ENCODE data around the gene ATXN7L1. TPM values are rescaled to one million over a fixed set of nuclear protein-coding genes. Genes with fewer than 3 reads are reported as not detected.
"Not testable (repeated sequence)": the region's sequence is repeated elsewhere in the genome, so short reads cannot be mapped to it uniquely, and the experiment has no call there.

ATXN7L1 gene
- polyA plus RNA-seq, 6 donors from 2014 or later: 9.8 to 18.2 (median 10.8) TPM

DNA sequence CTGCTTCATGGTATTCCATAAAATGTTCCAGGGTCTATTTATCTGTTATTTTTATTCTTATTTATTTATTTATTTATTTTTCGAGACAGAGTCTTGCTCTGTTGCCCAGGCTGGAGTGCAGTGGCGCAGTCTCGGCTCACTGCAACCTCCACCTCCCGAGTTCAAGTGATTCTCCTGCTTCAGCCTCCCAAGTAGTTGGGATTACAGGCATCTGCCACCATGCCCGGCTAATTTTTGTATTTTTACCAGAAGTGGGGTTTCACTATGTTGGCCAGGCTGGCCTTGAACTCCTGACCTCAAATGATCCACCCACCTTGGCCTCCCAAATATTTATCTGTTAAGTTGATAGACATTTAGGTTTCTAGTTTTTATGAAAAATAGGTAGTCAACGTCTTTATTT, 6.8 kb upstream of the ATXN7L1 start:
- ATAC-seq (ENCODE audit: low read depth in 2 of 2); H3K4me1 Mint-ChIP-seq; DNase-seq; H3K9me3 Mint-ChIP-seq; H3K4me3 Mint-ChIP-seq; H3K36me3 Mint-ChIP-seq; H3K27ac Mint-ChIP-seq: not testable (repeated sequence)
- H3K27me3 Mint-ChIP-seq: peaks cover 18 to 32% (median 21%) of the 10 kb centered on the region in 3 donors

DNA sequence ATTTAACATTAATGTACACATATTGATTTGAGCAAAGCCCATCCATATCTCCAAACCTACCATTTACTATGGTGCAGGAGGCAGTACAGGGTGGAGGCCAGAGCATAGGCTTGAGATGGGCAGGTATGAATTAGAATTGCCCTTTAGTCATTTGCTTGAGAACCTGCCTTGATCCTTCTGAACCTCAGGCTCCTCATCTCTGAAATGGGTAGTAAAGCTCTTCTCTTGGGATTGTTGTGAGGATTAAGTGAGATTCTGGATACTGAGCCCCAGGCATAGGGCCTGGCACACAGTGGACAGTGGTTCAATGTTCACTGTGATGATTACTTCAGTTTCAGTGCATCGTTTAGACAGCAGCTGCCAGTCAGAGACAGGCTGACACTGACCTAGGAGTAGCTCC, 5.0 kb upstream of the ATXN7L1 start:
- Mint-ChIP-seq H3K27ac (no peak overlapping the region), H3K4me1 (peaks cover 0 to 11% (median 0%) of the 10 kb centered on the region in 3 donors), H3K4me3 (no peak overlapping the region), H3K27me3 (peaks cover 16 to 28% (median 20%) of the 10 kb centered on the region in 3 donors), H3K36me3 (no peaks in the 10 kb centered on the region), H3K9me3 (peaks cover 0 to 1% (median 0%) of the 10 kb centered on the region in 7 donors)
- DNase-seq (no peak), ATAC-seq (ENCODE audit: low read depth in 2 of 2) (no peak)

DNA sequence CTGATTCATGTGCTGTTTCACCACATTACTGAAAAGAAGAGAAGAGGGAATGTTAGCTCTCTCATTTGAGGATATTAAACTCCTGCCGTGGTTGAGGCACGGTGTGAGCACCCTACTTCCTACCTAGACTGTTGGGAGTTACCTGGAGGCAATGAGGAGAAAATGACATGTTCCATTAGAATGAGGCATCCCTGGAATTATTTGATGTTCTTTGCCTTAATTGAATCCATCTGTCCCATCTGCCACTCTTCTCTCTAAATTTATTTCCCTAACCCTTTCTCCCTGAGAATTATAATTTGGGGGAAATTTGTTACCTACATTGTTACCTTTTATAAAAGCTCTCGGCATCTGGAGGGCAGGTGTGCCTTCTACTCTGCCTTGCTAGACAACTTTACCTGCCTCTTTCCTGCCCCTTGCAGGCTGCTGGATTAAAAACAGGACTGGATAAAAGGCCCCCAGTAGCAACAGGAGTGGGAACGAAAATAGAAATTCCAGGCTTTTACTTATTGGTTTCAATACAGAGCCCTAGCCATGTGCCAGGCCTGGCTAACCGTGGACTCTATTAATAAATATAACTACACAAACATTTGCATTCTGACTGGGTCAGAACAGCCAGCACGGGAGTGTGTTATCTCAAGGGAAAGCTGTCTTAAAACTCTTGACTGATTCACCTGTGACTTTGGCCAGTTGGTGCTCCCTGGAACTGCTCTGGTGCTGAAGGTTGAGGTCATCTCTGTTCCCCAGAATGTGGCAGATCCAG, 4.4 kb upstream of the ATXN7L1 start:
- DNase-seq: no peak
- no peak for ATAC-seq (ENCODE audit: low read depth in 2 of 2)
- Mint-ChIP-seq H3K4me1 (peaks cover 5 to 16% (median 6%) of the 10 kb centered on the region in 3 donors), H3K27me3 (peaks cover 16 to 28% (median 20%) of the 10 kb centered on the region in 3 donors), H3K27ac (no peak overlapping the region), H3K9me3 (peaks cover 0 to 1% (median 0%) of the 10 kb centered on the region in 7 donors), H3K4me3 (no peak overlapping the region), H3K36me3 (no peaks in the 10 kb centered on the region)

DNA sequence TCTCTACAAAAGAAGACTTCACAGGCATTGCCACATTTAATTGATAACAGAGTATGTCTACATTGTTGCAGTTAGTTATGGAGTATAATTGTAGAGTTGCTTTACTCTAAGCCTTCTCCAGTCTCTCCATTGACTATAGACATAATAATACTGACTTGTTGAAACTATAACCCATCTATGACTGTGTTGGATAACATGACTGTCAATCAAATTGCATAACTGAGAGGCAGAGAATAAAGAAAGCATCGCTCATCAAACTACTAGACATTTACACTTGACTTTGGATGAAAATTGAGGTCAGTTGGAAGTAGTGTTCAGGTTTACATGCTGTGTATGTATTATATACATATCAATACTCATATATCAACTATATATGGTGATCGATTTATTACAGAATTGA, 3.4 kb upstream of the ATXN7L1 start:
- no peak for ATAC-seq (ENCODE audit: low read depth in 2 of 2)
- Mint-ChIP-seq H3K36me3 (no peaks in the 10 kb centered on the region), H3K27ac (no peak overlapping the region), H3K27me3 (peaks cover 16 to 26% (median 20%) of the 10 kb centered on the region in 3 donors), H3K4me3 (peak overlapping the region in 1 of 8 donors; percentile 44), H3K4me1 (peaks cover 7 to 19% (median 9%) of the 10 kb centered on the region in 3 donors), H3K9me3 (peaks cover 0 to 1% (median 0%) of the 10 kb centered on the region in 7 donors)
- DNase-seq: no peak

DNA sequence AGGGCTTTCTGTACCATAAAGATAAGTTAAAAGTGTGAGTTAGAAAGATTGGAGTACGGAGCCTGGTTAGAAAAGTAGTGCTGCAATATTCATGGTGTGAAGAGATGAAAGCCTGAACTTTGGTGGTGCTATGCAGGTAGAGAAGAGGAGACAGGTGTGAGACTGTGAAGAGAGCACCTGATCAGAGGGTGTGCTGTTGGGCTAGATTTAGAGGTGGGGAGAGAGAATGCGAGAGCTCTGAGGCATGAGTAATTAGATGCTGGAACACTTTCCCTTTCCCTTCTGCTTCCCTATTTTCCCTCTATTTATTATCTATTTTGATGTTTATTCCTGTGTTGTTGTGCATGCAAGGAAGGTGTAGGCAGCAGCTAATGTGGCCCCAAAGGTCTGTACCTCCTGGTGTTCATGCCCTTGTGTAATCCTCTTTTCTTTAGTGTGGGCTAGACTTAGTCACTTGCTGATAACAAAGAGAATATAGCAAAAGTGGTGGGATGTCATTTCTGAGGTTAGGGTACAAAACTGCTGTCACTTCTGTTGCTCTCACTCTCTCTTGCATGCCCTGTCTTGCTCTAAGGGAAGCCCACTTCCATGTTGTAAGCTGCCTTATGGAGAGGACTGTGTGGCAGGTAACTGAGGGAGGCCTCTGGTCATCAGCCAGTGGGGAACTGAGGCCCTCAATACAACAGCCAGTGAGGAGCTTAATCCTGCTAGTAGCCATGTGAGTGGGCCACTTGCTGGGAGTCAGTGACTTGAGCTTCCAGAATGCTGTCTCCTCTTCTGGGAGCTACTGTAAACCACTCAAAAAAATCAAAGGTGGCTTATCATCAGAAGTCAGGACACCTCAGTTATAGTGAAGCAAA, 2.6 kb upstream of the ATXN7L1 start:
- ATAC-seq (ENCODE audit: low read depth in 2 of 2): no peak
- DNase-seq: no peak
- Mint-ChIP-seq H3K9me3 (peaks cover 0 to 1% (median 0%) of the 10 kb centered on the region in 7 donors), H3K4me1 (peaks cover 7 to 19% (median 9%) of the 10 kb centered on the region in 3 donors), H3K27me3 (peaks cover 16 to 24% (median 20%) of the 10 kb centered on the region in 3 donors), H3K27ac (no peak overlapping the region), H3K4me3 (peak overlapping the region in 2 of 8 donors; percentile 32 to 79), H3K36me3 (no peaks in the 10 kb centered on the region)

DNA sequence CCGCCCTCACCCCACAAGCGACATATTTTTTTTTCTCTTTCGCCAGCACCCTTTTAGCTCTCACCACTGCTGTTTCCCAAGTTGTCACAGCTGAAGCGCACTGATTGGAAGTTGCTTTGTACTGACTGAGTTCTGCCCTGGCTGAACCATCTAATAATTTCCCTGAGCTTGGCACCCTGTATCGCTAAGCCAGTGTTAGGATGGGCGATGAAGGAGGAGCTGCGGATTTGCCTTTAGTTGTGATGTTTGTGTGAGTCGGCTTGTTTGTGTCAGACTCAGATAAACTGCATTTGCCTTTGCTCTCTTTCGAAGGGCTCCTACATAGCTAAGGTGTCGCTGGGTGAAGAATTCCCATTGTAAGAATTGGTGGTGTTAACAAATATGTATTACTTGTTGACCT, 1.3 kb upstream of the ATXN7L1 start:
- DNase-seq (no peak), ATAC-seq (ENCODE audit: low read depth in 2 of 2) (no peak)
- peaks cover 16 to 24% (median 21%) of the 10 kb centered on the region in 3 donors for H3K27me3 Mint-ChIP-seq
- no peaks in the 10 kb centered on the region for H3K9me3 Mint-ChIP-seq
- H3K4me1 Mint-ChIP-seq: peaks cover 7 to 19% (median 9%) of the 10 kb centered on the region in 3 donors
- H3K36me3 Mint-ChIP-seq: no peaks in the 10 kb centered on the region
- peak overlapping the region; percentile 79 to 94 (median 92) for H3K4me3 Mint-ChIP-seq
- peak overlapping the region in 1 of 6 donors; percentile 29 for H3K27ac Mint-ChIP-seq

DNA sequence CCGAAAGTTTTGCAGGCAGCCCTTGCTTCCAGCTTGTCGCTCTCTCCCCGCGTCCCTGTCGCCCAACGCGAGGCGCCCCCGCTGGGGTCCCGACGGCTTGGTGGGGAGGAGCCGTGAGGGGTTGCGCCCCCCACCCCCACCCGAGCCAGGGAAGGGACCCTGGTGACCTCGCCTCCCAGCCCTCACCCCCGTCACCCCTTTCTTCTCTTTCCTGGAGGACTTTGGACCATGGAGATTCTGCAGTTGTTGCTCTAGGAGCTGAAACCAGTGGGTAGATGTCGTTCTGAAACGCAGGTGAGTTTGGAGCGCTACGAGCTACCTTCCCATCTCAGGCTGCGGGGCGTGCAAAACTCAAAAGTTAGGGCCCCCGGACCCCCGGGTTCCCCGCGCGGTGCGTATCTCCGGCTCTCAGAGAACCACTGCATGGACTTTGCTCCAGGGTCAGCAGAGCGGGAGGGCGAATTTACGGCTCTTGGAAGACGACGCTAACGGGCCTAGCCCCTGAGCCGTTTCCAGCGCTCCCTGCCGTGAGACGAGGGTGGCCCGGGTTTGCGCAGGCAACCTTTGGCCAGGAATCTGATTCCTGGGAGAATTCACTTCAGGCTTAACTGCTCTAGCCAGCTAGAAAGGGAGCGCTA, 684 bp upstream of the ATXN7L1 start:
- H3K27ac Mint-ChIP-seq: peak overlapping the region in 1 of 6 donors; percentile 86
- H3K4me1 Mint-ChIP-seq: peaks cover 7 to 19% (median 9%) of the 10 kb centered on the region in 3 donors
- no peak for DNase-seq
- H3K36me3 Mint-ChIP-seq: no peaks in the 10 kb centered on the region
- H3K9me3 Mint-ChIP-seq: no peaks in the 10 kb centered on the region
- peak; percentile 6 to 7 for ATAC-seq (ENCODE audit: low read depth in 2 of 2)
- peaks cover 22 to 28% (median 24%) of the 10 kb centered on the region in 3 donors for H3K27me3 Mint-ChIP-seq
- H3K4me3 Mint-ChIP-seq: peak overlapping the region; percentile 79 to 94 (median 92)

DNA sequence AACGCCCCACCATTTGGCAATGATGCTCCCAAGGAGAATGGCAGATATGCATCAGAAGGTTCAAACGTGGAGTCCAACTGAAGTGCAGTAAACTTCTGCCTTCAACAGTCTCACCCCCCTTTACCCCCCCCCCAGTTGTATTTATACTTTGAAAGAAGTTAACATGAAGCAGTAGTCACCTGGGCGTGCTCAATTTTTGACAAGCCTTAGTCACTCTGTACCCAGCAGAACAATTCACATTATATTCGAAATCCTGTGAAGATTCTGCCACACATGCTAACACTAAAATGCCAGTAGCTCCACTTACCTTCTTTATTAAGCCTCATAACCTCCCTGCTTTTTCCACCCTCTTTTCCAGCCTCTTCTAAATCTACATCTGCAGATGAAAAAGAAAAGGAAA, 894 bp downstream of the ATXN7L1 start:
- DNase-seq: no peak
- Mint-ChIP-seq H3K27ac (no peak overlapping the region), H3K27me3 (peaks cover 13 to 24% (median 22%) of the 10 kb centered on the region in 3 donors), H3K9me3 (no peaks in the 10 kb centered on the region), H3K36me3 (no peaks in the 10 kb centered on the region), H3K4me1 (peaks cover 7 to 19% (median 9%) of the 10 kb centered on the region in 3 donors), H3K4me3 (peak overlapping the region; percentile 80 to 97 (median 92))
- no peak for ATAC-seq (ENCODE audit: low read depth in 2 of 2)

DNA sequence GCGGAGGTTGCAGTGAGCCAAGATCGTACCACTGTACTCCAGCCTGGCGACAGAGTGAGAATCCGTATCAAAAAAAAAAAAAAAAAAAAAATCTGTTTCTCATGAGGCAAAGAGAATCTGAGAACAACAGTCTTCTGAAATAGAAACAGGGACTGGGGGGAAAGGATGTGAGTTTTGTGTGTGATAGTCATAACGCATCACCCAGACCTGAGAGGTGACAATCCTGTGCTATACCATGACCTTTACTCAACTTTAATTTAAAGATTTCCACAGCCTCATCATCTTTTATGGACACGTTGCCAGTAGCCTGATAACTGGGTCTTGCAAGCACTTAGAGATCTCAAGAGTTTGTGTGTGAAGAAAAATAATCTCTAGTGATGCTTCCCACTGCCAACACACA, 2.3 kb downstream of the ATXN7L1 start:
- Mint-ChIP-seq H3K9me3 (no peaks in the 10 kb centered on the region), H3K36me3 (no peaks in the 10 kb centered on the region), H3K4me3 (no peak overlapping the region), H3K27ac (no peak overlapping the region), H3K27me3 (peaks cover 11 to 29% (median 22%) of the 10 kb centered on the region in 3 donors), H3K4me1 (peaks cover 7 to 19% (median 9%) of the 10 kb centered on the region in 3 donors)
- DNase-seq (no peak), ATAC-seq (ENCODE audit: low read depth in 2 of 2) (no peak)

DNA sequence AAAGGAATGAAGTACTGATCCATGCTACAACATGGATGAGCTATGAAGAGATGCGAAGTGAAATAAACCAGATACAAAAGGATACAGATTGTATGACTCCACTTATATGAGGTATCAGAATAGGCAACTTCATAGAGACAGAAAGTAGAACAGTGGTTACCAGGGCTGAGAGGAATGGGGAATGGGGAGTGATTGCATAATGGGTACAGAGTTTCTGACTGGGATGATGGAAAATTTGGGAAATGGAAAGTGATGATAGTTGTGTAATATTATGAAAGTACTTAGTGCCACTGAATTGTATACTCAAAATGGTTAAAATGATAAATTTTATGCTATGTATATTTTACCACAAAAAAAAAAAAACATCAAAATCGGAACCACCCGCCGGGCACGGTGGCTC, 3.9 kb downstream of the ATXN7L1 start:
- Mint-ChIP-seq H3K4me1 (peaks cover 7 to 14% (median 9%) of the 10 kb centered on the region in 3 donors), H3K36me3 (no peaks in the 10 kb centered on the region), H3K4me3 (peak overlapping the region in 1 of 8 donors; percentile 21), H3K27me3 (peaks cover 0 to 17% (median 6%) of the 10 kb centered on the region in 3 donors), H3K27ac (no peak overlapping the region), H3K9me3 (peaks cover 0 to 2% (median 0%) of the 10 kb centered on the region in 7 donors)
- DNase-seq (no peak), ATAC-seq (ENCODE audit: low read depth in 2 of 2) (no peak)

DNA sequence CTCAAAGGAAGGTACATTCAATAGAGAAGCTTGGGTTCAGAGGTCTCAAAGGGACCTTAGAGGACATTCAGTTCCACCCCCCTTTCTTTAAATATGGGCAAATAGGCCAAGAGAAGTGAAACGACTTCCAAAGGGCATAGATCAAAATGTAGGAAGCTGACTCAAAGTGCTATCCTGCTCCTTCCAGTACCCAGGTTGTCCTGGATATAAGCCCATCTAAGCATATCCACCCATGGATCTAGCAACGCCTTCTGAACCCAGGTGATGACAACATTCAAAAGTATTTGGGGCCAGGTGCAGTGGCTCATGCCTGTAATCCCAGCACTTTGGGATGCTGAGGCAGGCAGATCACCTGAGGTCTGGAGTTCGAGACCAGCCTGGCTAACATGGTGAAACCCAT, 5.3 kb downstream of the ATXN7L1 start:
- Mint-ChIP-seq H3K4me3 (no peak overlapping the region), H3K27me3 (peaks cover 0 to 17% (median 9%) of the 10 kb centered on the region in 3 donors), H3K4me1 (peaks cover 5 to 7% (median 6%) of the 10 kb centered on the region in 3 donors), H3K36me3 (no peaks in the 10 kb centered on the region), H3K27ac (no peak overlapping the region), H3K9me3 (peaks cover 0 to 2% (median 0%) of the 10 kb centered on the region in 7 donors)
- ATAC-seq (ENCODE audit: low read depth in 2 of 2): no peak
- DNase-seq: no peak

DNA sequence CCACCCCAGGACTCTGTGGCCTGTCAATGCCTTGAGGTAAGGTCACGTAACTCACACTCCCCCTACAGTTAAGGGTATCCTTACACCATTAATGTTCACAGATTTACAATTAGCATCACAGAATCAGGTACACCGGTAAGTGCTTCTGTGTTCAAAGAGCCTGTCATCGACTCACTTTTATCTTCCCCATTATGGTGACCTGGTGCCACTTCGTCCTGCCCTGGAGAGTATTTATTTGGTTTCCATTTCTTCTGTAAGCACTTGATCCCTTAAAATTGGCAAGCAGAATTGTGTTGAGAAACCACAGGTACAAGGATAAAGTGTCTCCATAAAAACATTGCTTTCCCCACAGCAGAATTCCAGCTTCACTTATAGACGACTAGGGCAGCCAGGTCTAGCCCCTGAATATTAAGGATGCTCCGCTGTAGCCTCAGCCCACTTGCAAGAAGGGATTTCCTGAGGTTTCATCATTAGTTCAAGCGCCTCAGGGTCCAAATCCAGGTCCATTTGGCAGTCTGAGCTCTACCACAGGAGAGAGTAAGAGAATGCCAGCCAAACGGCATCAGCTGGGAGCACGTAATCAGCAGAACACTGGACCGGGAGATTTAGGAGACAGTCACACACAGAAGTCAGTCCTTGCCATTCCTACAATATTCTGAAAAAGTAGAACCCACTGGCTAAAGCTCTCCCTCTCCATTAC, 10.1 kb downstream of the ATXN7L1 start:
- DNase-seq: no peak
- Mint-ChIP-seq H3K36me3 (no peaks in the 10 kb centered on the region), H3K4me1 (no peaks in the 10 kb centered on the region), H3K4me3 (no peak overlapping the region), H3K27ac (no peak overlapping the region), H3K27me3 (peaks cover 3 to 9% (median 4%) of the 10 kb centered on the region in 3 donors), H3K9me3 (peaks cover 0 to 2% (median 0%) of the 10 kb centered on the region in 7 donors)
- no peak for ATAC-seq (ENCODE audit: low read depth in 2 of 2)

All from naive B cell (primary cell).